HepG2 (cell line): ENCODE results near the gene SKI. TPM values are rescaled to one million over a fixed set of nuclear protein-coding genes. Genes with fewer than 3 reads are reported as not detected.

Source experiments
- ARNTL ChIP-seq: sonication (generic); formaldehyde crosslinking; IDR thresholded peaks from 2 replicates; pipeline ENCODE4 v1.4.0; 2020; ENCODE audit warnings: mild to moderate bottlenecking, missing genetic modification reagents
- GABPB1 ChIP-seq: IDR thresholded peaks from 2 replicates; pipeline ENCODE4 v1.6.1; 2016; ENCODE audit warnings: mild to moderate bottlenecking, missing genetic modification reagents, moderate library complexity, missing compliant biosample characterization
- HCFC1 ChIP-seq: fragments of 150-350 bp; IDR thresholded peaks from 2 replicates; pipeline ENCODE4 v1.6.1; 2014; ENCODE audit warnings: low read depth, low read length
- HDAC6 ChIP-seq: fragments of 200-600 bp; sonication (generic); IDR thresholded peaks from 2 replicates; pipeline ENCODE4 v1.7.0; 2017; ENCODE audit warnings: mild to moderate bottlenecking, antibody characterized with exemption, low read length, low read depth
- HNRNPK ChIP-seq: fragments of 200-400 bp; formaldehyde crosslinking; IDR thresholded peaks from 2 replicates; pipeline ENCODE4 v1.6.1; 2018; ENCODE audit warnings: low read length, low read depth, moderate library complexity, mild to moderate bottlenecking; ENCODE audit not compliant: poor library complexity, severe bottlenecking
- KLF12 ChIP-seq: sonication (generic); formaldehyde crosslinking; IDR thresholded peaks from 2 replicates; pipeline ENCODE4 v1.4.0; 2020; ENCODE audit warnings: missing genetic modification reagents, borderline replicate concordance
- MIXL1 ChIP-seq: IDR thresholded peaks from 2 replicates; pipeline ENCODE4 v1.6.1; 2016
- MYC ChIP-seq: sonication (generic); formaldehyde crosslinking; IDR thresholded peaks from 2 replicates; pipeline ENCODE4 v1.9.0; 2021; ENCODE audit warnings: missing genetic modification reagents, borderline replicate concordance
- NFIC ChIP-seq: IDR thresholded peaks from 2 replicates; pipeline ENCODE4 v1.6.1; 2012; ENCODE audit warnings: mild to moderate bottlenecking, low read length, inconsistent platforms
- NONO ChIP-seq, 2 experiments: fragments of 450-650 bp in 1 of 2; sonication (generic) in 1 of 2; formaldehyde crosslinking in 1 of 2; IDR thresholded peaks in 1 of 2; conservative IDR thresholded peaks in 1 of 2; 2 replicates each; pipeline versions ENCODE4 v1.6.1 to v1.8.0; 2017 to 2022; ENCODE audit warnings: mild to moderate bottlenecking in 1 of 2, missing genetic modification reagents in 1 of 2, moderate library complexity in 1 of 2
- SMAD9 ChIP-seq: sonication (generic); formaldehyde crosslinking; IDR thresholded peaks from 2 replicates; pipeline ENCODE4 v1.5.1; 2020; ENCODE audit warnings: mild to moderate bottlenecking, missing genetic modification reagents
- SP140L ChIP-seq: sonication (generic); formaldehyde crosslinking; IDR thresholded peaks from 2 replicates; pipeline ENCODE4 v1.4.0; 2020; ENCODE audit warnings: missing genetic modification reagents, borderline replicate concordance
- TEAD2 ChIP-seq: sonication (generic); formaldehyde crosslinking; IDR thresholded peaks from 2 replicates; pipeline ENCODE4 v1.9.0; 2021; ENCODE audit warnings: missing genetic modification reagents
- ZBTB21 ChIP-seq: sonication (generic); formaldehyde crosslinking; IDR thresholded peaks from 2 replicates; pipeline ENCODE4 v1.4.0; 2020; ENCODE audit warnings: missing genetic modification reagents
- ZNF331 ChIP-seq: sonication (generic); formaldehyde crosslinking; IDR thresholded peaks from 2 replicates; pipeline ENCODE4 v1.4.0; 2020; ENCODE audit warnings: missing genetic modification reagents
- ZNF367 ChIP-seq: sonication (generic); formaldehyde crosslinking; IDR thresholded peaks from 2 replicates; pipeline ENCODE4 v1.4.0; 2020; ENCODE audit warnings: missing genetic modification reagents, borderline replicate concordance
- ZNF383 ChIP-seq: sonication (generic); formaldehyde crosslinking; IDR thresholded peaks from 2 replicates; pipeline ENCODE4 v1.4.0; 2020; ENCODE audit warnings: missing genetic modification reagents, mild to moderate bottlenecking, borderline replicate concordance
- ZNF556 ChIP-seq: sonication (generic); formaldehyde crosslinking; IDR thresholded peaks from 2 replicates; pipeline ENCODE4 v1.4.0; 2020; ENCODE audit warnings: mild to moderate bottlenecking, missing genetic modification reagents, borderline replicate concordance
- ZSCAN21 ChIP-seq: sonication (generic); formaldehyde crosslinking; IDR thresholded peaks from 2 replicates; pipeline ENCODE4 v1.8.0; 2022; ENCODE audit warnings: mild to moderate bottlenecking, missing genetic modification reagents, moderate library complexity, borderline replicate concordance
- polyA plus RNA-seq, 8 experiments: library from polyadenylated mRNA; depleted of rRNA in 3 of 8; stranded (reverse) in 7 of 8; unstranded in 1 of 8; fragments of >200 nt; fragmentation: Illumina TruSeq in 4 of 8; extraction: Trizol in 4 of 8; gene quantifications; 2 replicates each; pipeline versions ENCODE4 v1.2.1 to v1.2.3, GENCODE V29; 2011 to 2016; ENCODE audit warnings: low read depth in 4 of 8, missing spikeins in 1 of 8, mixed read lengths in 1 of 8; ENCODE audit not compliant: insufficient read depth in 1 of 8
- total RNA-seq, 5 experiments: library from RNA; depleted of rRNA; stranded (reverse); fragments of >200 nt; fragmentation: Illumina TruSeq; extraction: Trizol; gene quantifications; 2 replicates each; pipeline ENCODE4 v1.2.3, GENCODE V29; 2016; ENCODE audit warnings: low read depth in 1 of 5
- TF ChIP-seq, protein P1 (sequence below): sonication (generic); formaldehyde crosslinking; IDR thresholded peaks from 2 replicates; pipeline ENCODE4 v1.5.1; 2020; ENCODE audit warnings: missing genetic modification reagents, mild to moderate bottlenecking, borderline replicate concordance
- TF ChIP-seq, protein P2 (sequence below): sonication (generic); formaldehyde crosslinking; IDR thresholded peaks from 2 replicates; pipeline ENCODE4 v1.8.0; 2022; ENCODE audit warnings: missing genetic modification reagents, mild to moderate bottlenecking, inconsistent platforms, borderline replicate concordance
- TF ChIP-seq, protein P3 (sequence below): sonication (generic); formaldehyde crosslinking; IDR thresholded peaks from 2 replicates; pipeline ENCODE4 v1.5.0; 2020; ENCODE audit warnings: missing genetic modification reagents
- TF ChIP-seq, protein P4 (sequence below): sonication (generic); formaldehyde crosslinking; IDR thresholded peaks from 2 replicates; pipeline ENCODE4 v1.8.0; 2022; ENCODE audit warnings: missing genetic modification reagents, low read depth, mild to moderate bottlenecking, borderline replicate concordance
- TF ChIP-seq, protein P5 (sequence below): sonication (generic); formaldehyde crosslinking; IDR thresholded peaks from 2 replicates; pipeline ENCODE4 v1.4.0; 2020; ENCODE audit warnings: mild to moderate bottlenecking, missing genetic modification reagents

The SKI gene
- total and polyA plus RNA-seq, 2 of the 13 experiments (the other 11 are each of a cell fraction or from before 2014, with no cell fraction given) = 4.7 to 6.9 TPM

DNA sequence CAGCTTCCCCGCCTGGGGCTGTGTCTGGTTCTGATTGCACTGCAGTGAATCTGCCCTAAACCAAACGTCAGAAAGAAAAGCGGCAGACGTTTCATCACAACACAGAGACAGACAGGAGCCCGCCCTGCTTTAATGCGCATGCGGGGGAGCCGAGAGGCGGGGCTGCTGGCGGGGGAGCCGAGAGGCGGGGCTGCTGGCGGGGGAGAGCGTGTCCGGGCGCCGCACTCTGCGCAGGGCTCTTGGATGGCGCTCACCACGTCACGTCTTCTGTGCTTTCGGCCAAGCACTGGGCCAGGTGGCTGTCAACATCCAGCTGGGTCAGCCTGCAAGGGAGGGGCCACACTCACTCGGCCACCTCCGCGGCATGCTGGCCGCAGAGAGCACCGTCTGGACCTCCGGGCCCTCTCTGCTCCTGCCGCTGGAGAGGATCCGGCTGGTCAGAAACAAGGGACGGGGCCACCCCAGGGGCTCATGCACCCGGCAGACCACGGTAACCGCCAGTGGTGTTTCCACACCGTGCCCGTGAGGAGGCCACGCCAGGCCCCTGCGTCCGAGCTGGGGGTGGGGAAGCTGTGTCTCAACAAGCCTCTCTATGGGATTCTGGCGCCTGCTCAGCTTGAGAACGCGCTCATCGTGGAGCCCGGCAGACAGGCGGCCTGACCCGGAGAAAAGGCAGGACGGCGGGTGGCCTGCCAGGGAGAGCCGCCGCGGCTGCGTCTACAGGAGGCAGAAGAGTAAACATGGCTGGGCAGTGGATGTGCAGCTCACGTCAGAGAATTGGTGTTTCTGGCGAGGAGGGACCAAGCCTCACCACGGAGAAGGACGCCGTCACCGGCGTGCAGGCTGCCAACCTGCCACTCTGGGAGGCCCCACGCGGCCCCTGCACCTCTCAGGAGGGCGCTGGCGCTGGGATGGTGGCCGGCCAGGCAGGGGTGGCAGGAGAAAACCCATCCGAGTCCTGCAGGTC, 38.4 kb upstream of the SKI start (continued):
- peak; percentile 79 for TF ChIP-seq ZNF556 (CRISPR knock-in tag)
- no peak for TF ChIP-seq MIXL1
- TF ChIP-seq, protein P1, sequence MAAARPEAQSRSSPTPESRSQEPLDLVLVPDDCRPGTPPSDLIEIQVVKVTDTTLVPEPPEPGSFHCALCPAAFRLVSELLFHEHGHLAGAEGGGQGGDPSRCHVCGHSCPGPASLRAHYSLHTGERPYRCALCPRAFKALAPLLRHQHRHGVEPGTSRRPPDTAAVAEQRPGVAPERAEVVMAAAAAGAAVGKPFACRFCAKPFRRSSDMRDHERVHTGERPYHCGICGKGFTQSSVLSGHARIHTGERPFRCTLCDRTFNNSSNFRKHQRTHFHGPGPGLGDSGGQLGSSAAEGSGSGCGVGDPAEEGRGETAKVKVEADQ (CRISPR knock-in tag) = no peak
- TF ChIP-seq NONO (IDR thresholded peaks at IDR 0.05) = no peak
- peak; percentile 74 for TF ChIP-seq NONO (CRISPR knock-in tag; conservative IDR thresholded peaks at IDR 0.05)
- TF ChIP-seq KLF12 (CRISPR knock-in tag) = peak; percentile 39; the same call in 1 of the 2 replicates
- TF ChIP-seq, protein P2, sequence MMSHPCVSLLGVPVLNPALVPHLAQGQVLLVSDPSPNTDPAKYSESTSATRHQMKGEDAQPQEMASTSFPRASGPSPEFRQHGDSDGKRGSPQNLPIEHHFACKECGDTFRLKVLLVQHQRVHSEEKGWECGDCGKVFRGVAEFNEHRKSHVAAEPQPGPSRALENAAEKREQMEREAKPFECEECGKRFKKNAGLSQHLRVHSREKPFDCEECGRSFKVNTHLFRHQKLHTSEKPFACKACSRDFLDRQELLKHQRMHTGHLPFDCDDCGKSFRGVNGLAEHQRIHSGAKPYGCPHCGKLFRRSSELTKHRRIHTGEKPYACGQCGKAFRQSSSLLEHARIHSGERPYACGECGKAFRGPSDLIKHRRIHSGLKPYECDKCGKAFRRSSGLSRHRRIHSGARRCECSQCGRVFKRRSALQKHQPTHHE (CRISPR knock-in tag) = no peak
- peak; percentile 89 for TF ChIP-seq MYC (CRISPR knock-in tag)
- no peak for TF ChIP-seq HDAC6
- TF ChIP-seq ZNF331 (CRISPR knock-in tag) = no peak
- TF ChIP-seq ZBTB21 (CRISPR knock-in tag) = peak; percentile 45; the same call in 1 of the 2 replicates
- TF ChIP-seq ZNF367 (CRISPR knock-in tag) = no peak
- peak; percentile 86 for TF ChIP-seq HNRNPK
- TF ChIP-seq, protein P3, sequence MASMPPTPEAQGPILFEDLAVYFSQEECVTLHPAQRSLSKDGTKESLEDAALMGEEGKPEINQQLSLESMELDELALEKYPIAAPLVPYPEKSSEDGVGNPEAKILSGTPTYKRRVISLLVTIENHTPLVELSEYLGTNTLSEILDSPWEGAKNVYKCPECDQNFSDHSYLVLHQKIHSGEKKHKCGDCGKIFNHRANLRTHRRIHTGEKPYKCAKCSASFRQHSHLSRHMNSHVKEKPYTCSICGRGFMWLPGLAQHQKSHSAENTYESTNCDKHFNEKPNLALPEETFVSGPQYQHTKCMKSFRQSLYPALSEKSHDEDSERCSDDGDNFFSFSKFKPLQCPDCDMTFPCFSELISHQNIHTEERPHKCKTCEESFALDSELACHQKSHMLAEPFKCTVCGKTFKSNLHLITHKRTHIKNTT = no peak
- TF ChIP-seq, protein P4, sequence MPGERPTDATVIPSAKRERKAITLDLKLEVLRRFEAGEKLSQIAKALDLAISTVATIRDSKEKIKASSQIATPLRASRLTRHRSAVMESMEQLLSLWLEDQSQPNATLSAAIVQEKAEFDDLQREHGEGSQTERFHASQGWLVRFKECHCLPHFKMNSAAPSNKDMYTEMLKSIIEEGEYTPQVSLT (CRISPR knock-in tag) = no peak
- peak; percentile 54; the same call in 1 of the 2 replicates for TF ChIP-seq GABPB1 (CRISPR knock-in tag)
- TF ChIP-seq HCFC1 = no peak
- TF ChIP-seq ARNTL (CRISPR knock-in tag) = no peak
- no peak for TF ChIP-seq SMAD9
- no peak for TF ChIP-seq TEAD2 (CRISPR knock-in tag)
- peak; percentile 93 for TF ChIP-seq ZSCAN21 (CRISPR knock-in tag)
- TF ChIP-seq NFIC = no peak
- TF ChIP-seq ZNF383 = no peak
- TF ChIP-seq, protein P5, sequence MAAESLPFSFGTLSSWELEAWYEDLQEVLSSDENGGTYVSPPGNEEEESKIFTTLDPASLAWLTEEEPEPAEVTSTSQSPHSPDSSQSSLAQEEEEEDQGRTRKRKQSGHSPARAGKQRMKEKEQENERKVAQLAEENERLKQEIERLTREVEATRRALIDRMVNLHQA = no peak
- no peak for TF ChIP-seq SP140L (CRISPR knock-in tag)
